ENCODE data around the gene KCNK15.

The KCNK15 gene

GRCh38 chr20:44724423-44725091 lies 21.1 kb upstream of the KCNK15 start:
- no peaks in the 10 kb centered on the region for H3K9me2 ChIP-seq (ENCODE audit: low read depth, low read length)
- H3K4me3 ChIP-seq (ENCODE audit: low read depth, low read length, poor library complexity, severe bottlenecking) = no peak overlapping the region
- H3K27me3 ChIP-seq (ENCODE audit: insufficient read depth, low read length) = peaks cover 6% of the 10 kb centered on the region; the same call in 1 of the 2 replicates
- H3K9me3 ChIP-seq (ENCODE audit: low read length) = no peaks in the 10 kb centered on the region
- H3K36me3 ChIP-seq (ENCODE audit: insufficient read depth, low read length) = no peaks in the 10 kb centered on the region
- H3K79me2 ChIP-seq (ENCODE audit: insufficient read depth, low read length) = no peaks in the 10 kb centered on the region
- H4K20me1 ChIP-seq (ENCODE audit: insufficient read depth, low read length) = no peaks in the 10 kb centered on the region
- H3F3A ChIP-seq (ENCODE audit: insufficient read depth, low read length) = no peaks in the 10 kb centered on the region
- H3K27ac ChIP-seq (ENCODE audit: low read depth, low read length, poor library complexity, severe bottlenecking) = no peak overlapping the region
- no peak for TF ChIP-seq CTCF (IDR thresholded peaks at IDR 0.05; ENCODE audit: low read length)
- no peak for TF ChIP-seq EZH2 (IDR thresholded peaks at IDR 0.05; ENCODE audit: borderline replicate concordance, low read length)
- H3K9ac ChIP-seq (ENCODE audit: low read length) = no peak overlapping the region
- no peak overlapping the region for H3K4me2 ChIP-seq (ENCODE audit: low read length)
- H3K4me1 ChIP-seq (ENCODE audit: insufficient read depth, low read length, severe bottlenecking) = no peaks in the 10 kb centered on the region
- H2AFZ ChIP-seq (ENCODE audit: low read length) = no peak overlapping the region

DNA sequence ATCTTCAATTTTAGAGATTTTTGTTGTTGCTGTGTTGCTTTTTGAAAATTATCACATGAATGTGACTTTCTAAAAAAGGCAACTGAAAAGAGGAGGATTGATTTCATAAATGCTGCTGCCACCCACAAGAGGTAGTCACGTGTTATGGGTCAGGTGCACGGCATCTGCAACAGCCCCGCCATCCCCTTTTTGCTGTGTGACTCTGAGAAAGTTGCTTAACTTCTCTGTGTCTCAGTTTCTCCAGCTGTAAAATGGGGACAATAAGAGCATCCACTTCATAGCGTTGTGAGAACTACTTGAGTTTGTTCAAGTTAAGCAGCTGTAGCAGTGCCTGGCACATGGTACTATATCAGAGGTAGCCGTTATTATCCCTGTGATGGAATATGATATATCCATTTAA lies 19.8 kb upstream of the KCNK15 start:
- Histone ChIP-seq H4K20me1 (ENCODE audit: insufficient read depth, low read length) (no peaks in the 10 kb centered on the region), H3K9me3 (ENCODE audit: low read length) (no peaks in the 10 kb centered on the region), H3K4me3 (ENCODE audit: low read depth, low read length, poor library complexity, severe bottlenecking) (no peak overlapping the region), H3K9me2 (ENCODE audit: low read depth, low read length) (no peaks in the 10 kb centered on the region), H3K36me3 (ENCODE audit: insufficient read depth, low read length) (no peaks in the 10 kb centered on the region), H2AFZ (ENCODE audit: low read length) (no peak overlapping the region), H3K79me2 (ENCODE audit: insufficient read depth, low read length) (no peaks in the 10 kb centered on the region), H3K4me2 (ENCODE audit: low read length) (no peak overlapping the region), H3K27ac (ENCODE audit: low read depth, low read length, poor library complexity, severe bottlenecking) (no peak overlapping the region), H3K4me1 (ENCODE audit: insufficient read depth, low read length, severe bottlenecking) (no peaks in the 10 kb centered on the region), H3K27me3 (ENCODE audit: insufficient read depth, low read length) (0 out of 2 replicates have a peak, but pooled peaks cover 6% of the 10 kb centered on the region), H3K9ac (ENCODE audit: low read length) (no peak overlapping the region), H3F3A (ENCODE audit: insufficient read depth, low read length) (no peaks in the 10 kb centered on the region)
- TF ChIP-seq CTCF (IDR thresholded peaks at IDR 0.05; ENCODE audit: low read length) = no peak

DNA sequence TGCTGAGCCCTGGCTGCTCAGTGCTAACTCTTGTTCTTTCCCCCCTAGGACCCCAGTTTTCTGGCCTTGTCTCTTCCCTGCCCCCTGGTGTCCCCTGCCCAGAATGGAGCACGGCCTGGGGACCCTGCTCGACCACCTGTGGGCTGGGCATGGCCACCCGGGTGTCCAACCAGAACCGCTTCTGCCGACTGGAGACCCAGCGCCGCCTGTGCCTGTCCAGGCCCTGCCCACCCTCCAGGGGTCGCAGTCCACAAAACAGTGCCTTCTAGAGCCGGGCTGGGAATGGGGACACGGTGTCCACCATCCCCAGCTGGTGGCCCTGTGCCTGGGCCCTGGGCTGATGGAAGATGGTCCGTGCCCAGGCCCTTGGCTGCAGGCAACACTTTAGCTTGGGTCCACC lies 18.6 kb upstream of the KCNK15 start:
- H3F3A ChIP-seq (ENCODE audit: insufficient read depth, low read length) = no peaks in the 10 kb centered on the region
- H3K9me2 ChIP-seq (ENCODE audit: low read depth, low read length) = no peaks in the 10 kb centered on the region
- no peaks in the 10 kb centered on the region for H3K9me3 ChIP-seq (ENCODE audit: low read length)
- no peak for TF ChIP-seq EZH2 (IDR thresholded peaks at IDR 0.05; ENCODE audit: borderline replicate concordance, low read length)
- no peak overlapping the region for H3K4me3 ChIP-seq (ENCODE audit: low read depth, low read length, poor library complexity, severe bottlenecking)
- no peaks in the 10 kb centered on the region for H3K79me2 ChIP-seq (ENCODE audit: insufficient read depth, low read length)
- H3K4me2 ChIP-seq (ENCODE audit: low read length) = no peak overlapping the region
- 0 out of 2 replicates have a peak, but pooled peaks cover 6% of the 10 kb centered on the region for H3K27me3 ChIP-seq (ENCODE audit: insufficient read depth, low read length)
- no peak overlapping the region for H3K27ac ChIP-seq (ENCODE audit: low read depth, low read length, poor library complexity, severe bottlenecking)
- no peak overlapping the region for H3K9ac ChIP-seq (ENCODE audit: low read length)
- no peak overlapping the region for H2AFZ ChIP-seq (ENCODE audit: low read length)
- H4K20me1 ChIP-seq (ENCODE audit: insufficient read depth, low read length) = no peaks in the 10 kb centered on the region
- no peaks in the 10 kb centered on the region for H3K4me1 ChIP-seq (ENCODE audit: insufficient read depth, low read length, severe bottlenecking)
- no peaks in the 10 kb centered on the region for H3K36me3 ChIP-seq (ENCODE audit: insufficient read depth, low read length)

- H3K4me2 ChIP-seq (ENCODE audit: low read length) = no peak overlapping the region
- no peak overlapping the region for H3K9ac ChIP-seq (ENCODE audit: low read length)
- 0 out of 2 replicates have a peak, but pooled peaks cover 6% of the 10 kb centered on the region for H3K27me3 ChIP-seq (ENCODE audit: insufficient read depth, low read length)
- no peaks in the 10 kb centered on the region for H3K4me1 ChIP-seq (ENCODE audit: insufficient read depth, low read length, severe bottlenecking)
- no peaks in the 10 kb centered on the region for H3K36me3 ChIP-seq (ENCODE audit: insufficient read depth, low read length)
- H4K20me1 ChIP-seq (ENCODE audit: insufficient read depth, low read length) = no peaks in the 10 kb centered on the region
- no peaks in the 10 kb centered on the region for H3F3A ChIP-seq (ENCODE audit: insufficient read depth, low read length)
- H3K9me2 ChIP-seq (ENCODE audit: low read depth, low read length) = no peaks in the 10 kb centered on the region
- H2AFZ ChIP-seq (ENCODE audit: low read length) = no peak overlapping the region
- no peaks in the 10 kb centered on the region for H3K79me2 ChIP-seq (ENCODE audit: insufficient read depth, low read length)
- H3K9me3 ChIP-seq (ENCODE audit: low read length) = no peaks in the 10 kb centered on the region
- H3K4me3 ChIP-seq (ENCODE audit: low read depth, low read length, poor library complexity, severe bottlenecking) = no peak overlapping the region
- no peak for TF ChIP-seq CTCF (IDR thresholded peaks at IDR 0.05; ENCODE audit: low read length)
- no peak for TF ChIP-seq EZH2 (IDR thresholded peaks at IDR 0.05; ENCODE audit: borderline replicate concordance, low read length)
- H3K27ac ChIP-seq (ENCODE audit: low read depth, low read length, poor library complexity, severe bottlenecking) = no peak overlapping the region
Observed at GRCh38 chr20:44727651-44728050, 18.0 kb upstream of the KCNK15 start.

All from OCI-LY1 (cell line).